Mesothelial cell of epicardium (in vitro differentiated cells): ENCODE data around the gene CMIP. TPM values are rescaled to one million over a fixed set of nuclear protein-coding genes. Genes with fewer than 3 reads are reported as not detected.

Experiments used
- DNase-seq, 2 experiments: peaks; one replicate each; pipeline ENCODE4 v3.0.0; 2021; ENCODE audit warnings: low spot score in 2 of 2; ENCODE audit not compliant: unreplicated experiment in 2 of 2
- H3K27ac Mint-ChIP-seq: 2 replicates; pipeline ENCODE4 v1.8.0; 2021; ENCODE audit warnings: mixed read lengths
- H3K27me3 Mint-ChIP-seq: 2 replicates; pipeline ENCODE4 v1.8.0; 2021; ENCODE audit warnings: low read depth, mixed read lengths
- H3K36me3 Mint-ChIP-seq: 2 replicates; pipeline ENCODE4 v1.8.0; 2021; ENCODE audit warnings: mixed read lengths
- H3K4me1 Mint-ChIP-seq: 2 replicates; pipeline ENCODE4 v1.8.0; 2021; ENCODE audit warnings: mixed read lengths
- H3K4me3 Mint-ChIP-seq: 2 replicates; pipeline ENCODE4 v1.8.0; 2021; ENCODE audit warnings: mild to moderate bottlenecking, moderate library complexity, mixed read lengths
- H3K9me3 Mint-ChIP-seq: 2 replicates; pipeline ENCODE4 v1.8.0; 2021; ENCODE audit warnings: mixed read lengths
- CTCF ChIP-seq: fragments of 200-600 bp; sonication (generic); IDR thresholded peaks from one replicate; pipeline ENCODE4 v1.5.0; 2021; ENCODE audit warnings: antibody characterized with exemption; ENCODE audit not compliant: unreplicated experiment
- total RNA-seq: library from RNA; stranded (reverse); gene quantifications from 3 replicates; pipeline ENCODE4 v1.2.1, GENCODE V29; 2021

CMIP gene
- total RNA-seq, 1 donor from 2014 or later = 71.0 TPM

- H3K4me1 Mint-ChIP-seq = no peaks in the 10 kb centered on the region
- H3K27me3 Mint-ChIP-seq = no peaks in the 10 kb centered on the region
- no peak for TF ChIP-seq CTCF
- no peak overlapping the region for H3K4me3 Mint-ChIP-seq
- peaks cover 10% of the 10 kb centered on the region for H3K36me3 Mint-ChIP-seq
- H3K9me3 Mint-ChIP-seq = no peaks in the 10 kb centered on the region
- DNase-seq = no peak
- no peak overlapping the region for H3K27ac Mint-ChIP-seq
These were observed 18.8 kb downstream of the CMIP start for GRCh38 chr16:81463296-81463890.

GRCh38 chr16:81464279-81464678 lies 19.7 kb downstream of the CMIP start:
- Mint-ChIP-seq H3K9me3 (no peaks in the 10 kb centered on the region), H3K4me1 (no peaks in the 10 kb centered on the region), H3K4me3 (no peak overlapping the region), H3K36me3 (peaks cover 6% of the 10 kb centered on the region), H3K27me3 (no peaks in the 10 kb centered on the region), H3K27ac (no peak overlapping the region)
- TF ChIP-seq CTCF = no peak
- DNase-seq = no peak

GRCh38 chr16:81465375-81465943 lies 20.9 kb downstream of the CMIP start:
- H3K9me3 Mint-ChIP-seq = no peaks in the 10 kb centered on the region
- no peak for DNase-seq
- H3K27me3 Mint-ChIP-seq = no peaks in the 10 kb centered on the region
- H3K36me3 Mint-ChIP-seq = peaks cover 6% of the 10 kb centered on the region
- H3K4me1 Mint-ChIP-seq = peaks cover 11% of the 10 kb centered on the region
- no peak overlapping the region for H3K27ac Mint-ChIP-seq
- no peak overlapping the region for H3K4me3 Mint-ChIP-seq
- TF ChIP-seq CTCF = no peak

DNA sequence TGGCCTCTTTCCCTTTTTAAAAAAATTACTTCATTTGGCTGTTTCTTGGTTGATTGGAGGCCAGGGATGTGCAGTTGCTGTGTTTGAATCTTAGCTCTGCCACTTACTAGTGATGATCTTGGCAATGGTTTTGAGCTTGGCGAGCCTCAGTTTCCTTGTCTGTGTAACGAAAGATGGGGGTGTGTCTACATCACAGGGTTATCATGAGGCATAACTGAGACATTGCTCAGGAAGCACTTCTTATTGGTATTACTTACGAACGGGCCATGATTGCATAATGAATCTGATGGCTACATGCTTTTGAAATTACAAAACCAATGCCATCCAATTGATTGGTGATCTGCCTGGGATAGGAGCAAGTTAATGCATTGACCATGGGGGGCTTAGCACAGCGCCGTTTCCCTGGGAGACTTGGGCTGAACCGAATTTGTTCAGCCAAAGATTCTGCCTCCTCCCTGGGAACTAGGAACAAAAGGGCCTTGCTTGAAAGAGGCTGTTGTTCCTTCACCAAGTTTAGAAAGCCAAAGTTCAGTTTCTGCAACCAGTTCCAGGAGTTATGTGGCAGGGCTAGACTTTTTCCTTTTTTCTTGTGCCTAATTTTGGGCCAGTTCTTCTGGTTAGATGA lies 21.9 kb downstream of the CMIP start:
- Mint-ChIP-seq H3K27ac (no peak overlapping the region), H3K4me1 (peaks cover 15% of the 10 kb centered on the region), H3K27me3 (no peaks in the 10 kb centered on the region), H3K36me3 (peaks cover 6% of the 10 kb centered on the region), H3K4me3 (no peak overlapping the region), H3K9me3 (no peaks in the 10 kb centered on the region)
- DNase-seq = no peak
- TF ChIP-seq CTCF = no peak

DNA sequence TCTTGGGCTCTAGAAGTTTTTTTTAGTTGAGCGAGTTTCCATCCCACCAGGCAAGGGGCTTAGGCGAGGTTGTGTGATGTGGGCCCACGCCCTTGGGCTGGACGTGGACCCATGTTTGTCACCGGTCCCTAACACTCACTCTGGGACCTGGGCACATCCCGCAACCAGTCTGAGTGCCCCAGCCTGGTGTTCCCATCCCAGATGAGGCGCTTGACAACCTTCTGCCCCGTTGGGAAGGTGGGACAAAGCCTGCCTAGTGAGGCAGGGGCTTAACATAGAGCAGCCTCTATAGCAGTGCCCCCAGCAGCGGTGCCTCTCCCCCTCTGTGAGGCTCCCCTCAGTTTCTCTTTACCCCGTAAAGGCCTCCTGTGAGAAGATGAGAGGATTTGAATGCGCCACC lies 22.5 kb downstream of the CMIP start:
- Mint-ChIP-seq H3K4me1 (peaks cover 15% of the 10 kb centered on the region), H3K27me3 (no peaks in the 10 kb centered on the region), H3K36me3 (peaks cover 6% of the 10 kb centered on the region), H3K27ac (no peak overlapping the region), H3K9me3 (no peaks in the 10 kb centered on the region), H3K4me3 (no peak overlapping the region)
- TF ChIP-seq CTCF = no peak
- DNase-seq = no peak
